ENCODE results near the gene SMIM44. TPM values are rescaled to one million over a fixed set of nuclear protein-coding genes. Genes with fewer than 3 reads are reported as not detected.

Gene SMIM44
- total and polyA plus RNA-seq, 2 donors (not counting 1 experiment from before 2014, with no cell fraction given) = not detected

GRCh38 chr19:3481241-3482090 is 1.8 kb downstream of the SMIM44 start:
- Histone ChIP-seq H2AFZ (ENCODE audit: low read length) (no peak overlapping the region), H3K9ac (ENCODE audit: insufficient read depth, low read length) (no peak overlapping the region), H3K9me3 (ENCODE audit: control insufficient read depth, insufficient read depth, low read depth, low read length) (no peaks in the 10 kb centered on the region), H3K4me3 (replicated peaks in 1 of 4; ENCODE audit: control extremely low read depth in 1 of 4, insufficient read depth in 1 of 4, low read depth in 3 of 4, low read length in 4 of 4) (no peak overlapping the region), H3K36me3 (ENCODE audit: control insufficient read depth, insufficient read depth, low read length) (no peaks in the 10 kb centered on the region), H4K20me1 (ENCODE audit: control insufficient read depth, extremely low read depth, insufficient read depth, low read length) (no peaks in the 10 kb centered on the region), H3K4me2 (ENCODE audit: extremely low read depth, insufficient read depth, low read length) (no peak overlapping the region), H3K79me2 (ENCODE audit: control insufficient read depth, insufficient read depth, low read length) (no peaks in the 10 kb centered on the region), H3K27me3 (ENCODE audit: control insufficient read depth, insufficient read depth, low read length) (peaks cover 12% of the 10 kb centered on the region), H3K4me1 (ENCODE audit: control insufficient read depth, extremely low read depth, insufficient read depth, low read length) (no peaks in the 10 kb centered on the region), H3K27ac (ENCODE audit: insufficient read depth, low read length) (no peak overlapping the region)
- DNase-seq (ENCODE audit: low read depth in 2 of 2) = no peak
- TF ChIP-seq EZH2 (IDR thresholded peaks at IDR 0.05; ENCODE audit: low read length, missing control alignments) = peak; percentile 8
- no peak for TF ChIP-seq CTCF (conservative IDR thresholded peaks at IDR 0.05 in 1 of 2, IDR thresholded peaks at IDR 0.05 in 1 of 2; ENCODE audit: low read depth in 1 of 2, low read length in 2 of 2)

DNA sequence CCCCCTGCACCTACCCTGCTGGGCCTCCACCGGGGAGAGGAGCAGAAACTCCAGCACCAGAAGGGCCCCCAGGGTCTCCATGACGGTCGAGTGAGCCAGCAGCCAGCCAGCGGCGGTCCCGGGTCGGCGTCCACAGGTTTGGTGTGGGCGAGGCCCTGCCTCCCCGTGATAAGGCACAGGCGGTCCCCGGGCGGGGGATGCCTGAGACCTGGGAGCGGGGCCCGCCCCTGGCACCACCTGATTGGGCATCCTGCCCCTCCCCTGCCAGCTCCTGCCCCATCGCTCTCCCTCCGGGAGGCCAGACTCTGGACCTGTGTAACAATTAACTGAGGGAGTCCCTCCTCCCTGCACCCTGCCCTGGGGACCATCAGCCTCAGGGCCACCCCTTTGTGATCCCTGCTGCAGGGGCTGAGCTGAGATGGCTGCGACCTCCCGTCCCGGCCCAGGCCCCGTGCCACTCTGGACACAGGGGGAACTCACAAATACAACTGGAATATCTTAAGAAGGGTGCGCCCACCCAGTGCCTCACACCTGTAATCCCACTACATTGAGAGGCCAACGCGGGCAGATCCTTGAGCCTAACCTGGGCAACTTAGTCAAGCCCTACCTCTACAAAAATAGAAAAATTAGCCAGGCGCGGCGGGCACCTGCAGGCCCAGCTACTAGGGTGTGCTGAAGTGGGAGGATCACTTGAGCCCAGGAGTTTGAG is 2.7 kb downstream of the SMIM44 start, which contains the start of gene SMIM24:
TSS of gene SMIM24 (minus strand) at position 143 of the 709 bp plus-strand sequence. CDS start at position 81, 62 bp downstream.
- Histone ChIP-seq H3K4me2 (ENCODE audit: extremely low read depth, insufficient read depth, low read length) (no peak within 1 kb of the TSS), H4K20me1 (ENCODE audit: control insufficient read depth, extremely low read depth, insufficient read depth, low read length) (no peaks in the 10 kb centered on the region), H3K9ac (ENCODE audit: insufficient read depth, low read length) (no peak within 1 kb of the TSS), H3K27me3 (ENCODE audit: control insufficient read depth, insufficient read depth, low read length) (peaks cover 12% of the 10 kb centered on the region), H3K4me3 (replicated peaks in 1 of 4; ENCODE audit: control extremely low read depth in 1 of 4, insufficient read depth in 1 of 4, low read depth in 3 of 4, low read length in 4 of 4) (no peak within 1 kb of the TSS), H3K36me3 (ENCODE audit: control insufficient read depth, insufficient read depth, low read length) (no peaks in the 10 kb centered on the region), H3K27ac (ENCODE audit: insufficient read depth, low read length) (no peak within 1 kb of the TSS), H3K4me1 (ENCODE audit: control insufficient read depth, extremely low read depth, insufficient read depth, low read length) (no peaks in the 10 kb centered on the region), H2AFZ (ENCODE audit: low read length) (no peak within 1 kb of the TSS), H3K79me2 (ENCODE audit: control insufficient read depth, insufficient read depth, low read length) (no peaks in the 10 kb centered on the region), H3K9me3 (ENCODE audit: control insufficient read depth, insufficient read depth, low read depth, low read length) (no peaks in the 10 kb centered on the region)
- TF ChIP-seq EZH2 (IDR thresholded peaks at IDR 0.05; ENCODE audit: low read length, missing control alignments) = no peak
- no peak for TF ChIP-seq CTCF (conservative IDR thresholded peaks at IDR 0.05 in 1 of 2, IDR thresholded peaks at IDR 0.05 in 1 of 2; ENCODE audit: low read depth in 1 of 2, low read length in 2 of 2)
- no peak for DNase-seq (ENCODE audit: low read depth in 2 of 2)

DNA sequence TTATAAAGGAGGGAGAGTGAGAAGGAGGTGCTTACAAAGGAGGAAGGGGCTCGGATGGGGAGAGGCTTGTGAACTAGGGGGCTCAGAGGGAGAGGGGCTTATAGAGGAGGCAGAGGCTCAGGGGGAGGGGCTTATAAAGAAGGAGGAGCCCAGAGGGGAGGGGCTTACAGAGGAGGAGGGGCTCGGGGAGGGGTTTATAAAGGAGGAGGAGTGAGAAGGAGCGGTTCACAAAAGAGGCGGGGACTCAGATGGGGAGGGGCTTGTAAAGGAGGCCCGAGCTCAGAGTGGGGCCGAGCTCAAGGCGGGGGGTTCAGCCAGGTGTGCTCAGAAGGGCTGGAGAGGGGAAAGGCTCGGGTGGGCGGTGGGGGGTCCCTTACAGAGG is 3.4 kb downstream of the SMIM44 start:
- Histone ChIP-seq H3K27me3 (ENCODE audit: control insufficient read depth, insufficient read depth, low read length) (peaks cover 12% of the 10 kb centered on the region), H2AFZ (ENCODE audit: low read length) (no peak overlapping the region), H3K9me3 (ENCODE audit: control insufficient read depth, insufficient read depth, low read depth, low read length) (no peaks in the 10 kb centered on the region), H3K36me3 (ENCODE audit: control insufficient read depth, insufficient read depth, low read length) (no peaks in the 10 kb centered on the region), H3K4me3 (replicated peaks in 1 of 4; ENCODE audit: control extremely low read depth in 1 of 4, insufficient read depth in 1 of 4, low read depth in 3 of 4, low read length in 4 of 4) (no peak overlapping the region), H3K27ac (ENCODE audit: insufficient read depth, low read length) (no peak overlapping the region), H3K4me1 (ENCODE audit: control insufficient read depth, extremely low read depth, insufficient read depth, low read length) (no peaks in the 10 kb centered on the region), H3K79me2 (ENCODE audit: control insufficient read depth, insufficient read depth, low read length) (no peaks in the 10 kb centered on the region), H3K9ac (ENCODE audit: insufficient read depth, low read length) (no peak overlapping the region), H4K20me1 (ENCODE audit: control insufficient read depth, extremely low read depth, insufficient read depth, low read length) (no peaks in the 10 kb centered on the region), H3K4me2 (ENCODE audit: extremely low read depth, insufficient read depth, low read length) (no peak overlapping the region)
- DNase-seq (ENCODE audit: low read depth in 2 of 2) = no peak
- TF ChIP-seq EZH2 (IDR thresholded peaks at IDR 0.05; ENCODE audit: low read length, missing control alignments) = no peak
- TF ChIP-seq CTCF (conservative IDR thresholded peaks at IDR 0.05 in 1 of 2, IDR thresholded peaks at IDR 0.05 in 1 of 2; ENCODE audit: low read depth in 1 of 2, low read length in 2 of 2) = no peak
